Spleen (tissue), 11 donors: ENCODE results near the gene CPA4. TPM values are rescaled to one million over a fixed set of nuclear protein-coding genes. Genes with fewer than 3 reads are reported as not detected.

Experiments
- DNase-seq: peaks from one replicate; pipeline ENCODE4 v3.0.0-alpha.2; 2020
- H3K27ac ChIP-seq, 8 donors: fragments of 200-600 bp; sonication (generic) in 7 of 8; 1 replicate in 4 of 8; 2 replicates in 4 of 8; pipeline versions ENCODE4 v1.5.0 to v1.8.0; 2016 to 2021; ENCODE audit warnings: inconsistent platforms in 4 of 8, mild to moderate bottlenecking in 4 of 8, moderate library complexity in 1 of 8
- H3K27me3 ChIP-seq, 7 donors: fragments of 200-600 bp; sonication (generic) in 6 of 7; replicated peaks in 1 of 7; 1 replicate in 4 of 7; 2 replicates in 3 of 7; pipeline versions ENCODE4 v1.5.0 to v1.8.0; 2016 to 2021; ENCODE audit warnings: inconsistent platforms in 3 of 7, mild to moderate bottlenecking in 1 of 7
- H3K36me3 ChIP-seq, 6 donors: fragments of 200-600 bp; sonication (generic) in 5 of 6; 1 replicate in 4 of 6; 2 replicates in 2 of 6; pipeline versions ENCODE4 v1.5.0 to v1.8.0; 2016 to 2021; ENCODE audit warnings: inconsistent platforms in 2 of 6
- H3K4me1 ChIP-seq, 6 donors: fragments of 200-600 bp; sonication (generic) in 5 of 6; 1 replicate in 3 of 6; 2 replicates in 3 of 6; pipeline versions ENCODE4 v1.5.0 to v1.8.0; 2016 to 2021; ENCODE audit warnings: inconsistent platforms in 3 of 6
- H3K4me3 ChIP-seq, 8 donors: fragments of 200-600 bp; sonication (generic) in 7 of 8; 1 replicate in 4 of 8; 2 replicates in 4 of 8; pipeline versions ENCODE4 v1.5.0 to v1.8.0; 2016 to 2021; ENCODE audit warnings: inconsistent platforms in 4 of 8, mild to moderate bottlenecking in 4 of 8, moderate library complexity in 2 of 8
- H3K9me3 ChIP-seq, 8 donors: fragments of 200-600 bp; sonication (generic) in 7 of 8; 1 replicate in 4 of 8; 2 replicates in 4 of 8; pipeline versions ENCODE4 v1.5.0 to v1.8.0; 2016 to 2021; ENCODE audit warnings: inconsistent platforms in 4 of 8
- POLR2A ChIP-seq, 3 donors: fragments of 450-650 bp; IDR thresholded peaks; one replicate each; pipeline ENCODE4 v1.5.1; 2017; ENCODE audit warnings: antibody characterized with exemption in 3 of 3, mild to moderate bottlenecking in 1 of 3
- POLR2AphosphoS5 ChIP-seq, 3 donors: sonication (generic); formaldehyde crosslinking; IDR thresholded peaks; one replicate each; pipeline ENCODE4 v1.5.1; 2017; ENCODE audit warnings: antibody characterized with exemption in 3 of 3
- WGBS, 5 donors: extraction: QIAGEN DNeasy Blood & Tissue Kit in 3 of 5; methylation state at CpG; one replicate each; pipeline versions ENCODE4 v1.1.5 to v1.1.7; 2013 to 2018; 5-methylcytosine and 5-hydroxymethylcytosine counted together
- intact Hi-C: fragments of 100-400 bp; cut with DNase I; formaldehyde crosslinking; loops from one replicate; pipeline ENCODE4 v1.15.0; 2023; ENCODE audit warnings: low total_unique reads
- polyA plus RNA-seq, 3 donors: library from polyadenylated mRNA; stranded (reverse); fragments of 200-250 nt; gene quantifications; one replicate each; pipeline ENCODE4 v1.2.1, GENCODE V29; 2013
- total RNA-seq, 7 donors: library from RNA; depleted of rRNA in 3 of 7; stranded (reverse); fragments of >200 nt in 3 of 7; fragmentation: NEBNext Ultra II Directional in 4 of 7; extraction: Animal tissue kit (Norgen Biotek cat#: 25700) in 4 of 7; gene quantifications; one replicate each; pipeline versions ENCODE4 v1.1.0 to v1.2.1, GENCODE V29; 2016 to 2021
- TF ChIP-seq, protein P1 (sequence below), 11 experiments: fragments of 200-600 bp in 7 of 11; fragments of 450-650 bp in 4 of 11; sonication (generic) in 4 of 11; IDR thresholded peaks in 8 of 11; conservative IDR thresholded peaks in 3 of 11; 1 replicate in 7 of 11; 2 replicates in 4 of 11; pipeline versions ENCODE4 v1.4.0 to v1.8.0; 2016 to 2021; ENCODE audit warnings: antibody characterized with exemption in 11 of 11, inconsistent platforms in 4 of 11, mild to moderate bottlenecking in 1 of 11
- donor health status: healthy with polysubstance abuse.
- donor health status: DM: no; HTN: no; CAD: no; lungs with moderate emphysema.
- donor health status: DM: no; HTN: no; CAD: no.
- donor health status: Bipolar disorder and iron deficiency.
- donor health status: healthy.
- donor health status: DM: no; HTN: no; CAD: no.
- donor health status: DM: yes; HTN: yes; CAD: no.

The CPA4 gene
- total and polyA plus RNA-seq, 10 donors, result 0.15 to 3.3 (median 0.78) TPM

DNA sequence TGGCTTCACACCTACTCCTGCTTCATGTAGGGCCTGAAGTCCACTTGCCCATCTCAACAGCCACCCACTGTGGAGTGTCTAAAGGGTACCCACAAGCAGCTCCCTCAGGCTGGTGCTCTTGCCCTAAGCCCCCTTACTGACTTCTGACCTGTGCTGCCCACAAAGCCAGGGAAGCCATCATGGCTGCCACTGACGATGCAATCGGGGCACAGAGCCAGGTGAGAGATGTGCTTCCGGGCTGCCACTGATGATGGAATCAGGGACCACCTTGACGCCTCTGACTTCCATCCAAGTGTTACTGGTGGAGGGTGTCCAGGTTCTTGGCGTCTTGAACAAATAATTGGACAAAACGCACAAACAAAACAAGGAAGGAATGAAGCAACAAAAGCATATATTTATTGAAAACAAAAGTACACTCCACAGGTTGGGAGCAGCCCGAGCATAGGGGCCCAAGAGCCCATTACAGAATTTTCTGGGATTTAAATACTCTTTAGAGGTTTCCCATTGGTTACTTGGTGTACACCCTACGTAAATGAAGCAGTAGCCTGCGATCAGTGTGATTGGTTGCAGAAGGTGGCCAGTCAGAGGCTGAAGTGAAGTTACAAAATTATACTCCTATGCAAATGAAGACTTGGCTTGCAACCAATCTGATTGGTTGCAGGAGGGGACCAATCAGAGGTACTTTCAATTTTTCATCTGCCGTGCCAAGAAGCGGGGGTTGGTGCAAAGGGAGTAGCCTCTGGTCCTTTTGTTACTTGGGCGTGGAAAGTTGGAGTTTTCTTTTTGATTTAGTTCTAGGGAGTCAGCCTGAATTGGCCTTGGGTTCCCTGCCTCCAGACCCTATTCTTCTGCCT is 21.8 kb upstream of the CPA4 start:
- H3K4me3 ChIP-seq, result no peak overlapping the region
- WGBS, 5 donors, result 87 to 92% (median 92%) methylated on average over 12 of the region's 12 CpGs
- H3K9me3 ChIP-seq, result no peaks in the 10 kb centered on the region
- DNase-seq, result no peak
- no peaks in the 10 kb centered on the region for H3K36me3 ChIP-seq
- TF ChIP-seq POLR2A (IDR thresholded peaks at IDR 0.05) (no peak), POLR2AphosphoS5 (IDR thresholded peaks at IDR 0.05) (no peak)
- TF ChIP-seq, protein P1, sequence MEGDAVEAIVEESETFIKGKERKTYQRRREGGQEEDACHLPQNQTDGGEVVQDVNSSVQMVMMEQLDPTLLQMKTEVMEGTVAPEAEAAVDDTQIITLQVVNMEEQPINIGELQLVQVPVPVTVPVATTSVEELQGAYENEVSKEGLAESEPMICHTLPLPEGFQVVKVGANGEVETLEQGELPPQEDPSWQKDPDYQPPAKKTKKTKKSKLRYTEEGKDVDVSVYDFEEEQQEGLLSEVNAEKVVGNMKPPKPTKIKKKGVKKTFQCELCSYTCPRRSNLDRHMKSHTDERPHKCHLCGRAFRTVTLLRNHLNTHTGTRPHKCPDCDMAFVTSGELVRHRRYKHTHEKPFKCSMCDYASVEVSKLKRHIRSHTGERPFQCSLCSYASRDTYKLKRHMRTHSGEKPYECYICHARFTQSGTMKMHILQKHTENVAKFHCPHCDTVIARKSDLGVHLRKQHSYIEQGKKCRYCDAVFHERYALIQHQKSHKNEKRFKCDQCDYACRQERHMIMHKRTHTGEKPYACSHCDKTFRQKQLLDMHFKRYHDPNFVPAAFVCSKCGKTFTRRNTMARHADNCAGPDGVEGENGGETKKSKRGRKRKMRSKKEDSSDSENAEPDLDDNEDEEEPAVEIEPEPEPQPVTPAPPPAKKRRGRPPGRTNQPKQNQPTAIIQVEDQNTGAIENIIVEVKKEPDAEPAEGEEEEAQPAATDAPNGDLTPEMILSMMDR (IDR thresholded peaks at IDR 0.05 in 8 of 11, conservative IDR thresholded peaks at IDR 0.05 in 3 of 11), result no peak
- H3K27me3 ChIP-seq, result peaks cover 0 to 29% (median 0%) of the 10 kb centered on the region in 7 donors
- no peak overlapping the region for H3K27ac ChIP-seq
- H3K4me1 ChIP-seq, result peaks cover 0 to 34% (median 11%) of the 10 kb centered on the region in 6 donors
- intact Hi-C loops, result no loop called here

DNA sequence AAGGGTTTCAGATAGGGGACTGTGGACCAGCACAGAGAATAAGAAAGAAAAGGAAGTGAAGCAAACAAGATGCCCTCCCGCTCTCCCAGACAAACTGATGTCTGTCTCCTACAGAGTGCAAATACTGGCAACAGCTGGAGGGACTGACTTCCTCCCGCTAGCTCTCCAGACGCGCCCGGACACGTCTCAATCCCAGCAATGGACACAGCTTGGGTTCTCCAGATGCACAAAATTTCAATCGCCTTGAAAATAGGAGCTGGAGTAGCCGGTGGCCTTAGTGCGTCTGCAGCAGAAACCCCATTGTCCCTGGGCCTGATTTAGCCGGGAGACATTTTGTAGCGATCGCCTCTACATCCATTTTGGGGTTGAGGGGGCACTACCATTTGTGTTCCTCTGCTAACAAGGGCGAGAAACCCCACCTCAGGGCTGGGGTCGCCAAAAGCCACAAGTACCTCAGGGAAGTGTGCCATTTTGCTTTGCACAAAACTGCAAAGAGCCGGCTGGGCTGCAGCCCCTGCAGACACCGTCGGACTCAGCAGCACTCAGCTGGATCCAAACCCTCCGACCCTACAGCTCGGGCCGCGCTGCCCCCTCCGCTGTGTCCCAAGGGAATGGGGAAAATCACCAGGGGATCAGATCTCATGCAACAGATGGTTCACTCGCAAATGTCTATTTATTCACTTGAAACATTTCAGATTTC is 20.4 kb upstream of the CPA4 start:
- Histone ChIP-seq H3K27ac (no peak overlapping the region), H3K4me1 (peaks cover 0 to 34% (median 11%) of the 10 kb centered on the region in 6 donors), H3K4me3 (peak overlapping the region in 2 of 8 donors; percentile 24 to 33), H3K36me3 (no peaks in the 10 kb centered on the region), H3K27me3 (peaks cover 0 to 29% (median 0%) of the 10 kb centered on the region in 7 donors), H3K9me3 (no peaks in the 10 kb centered on the region)
- 78 to 82% (median 79%) methylated on average over 17 to 23 of the region's 23 CpGs for WGBS, 5 donors
- intact Hi-C loops, result no loop called here
- no peak for DNase-seq
- TF ChIP-seq POLR2A (IDR thresholded peaks at IDR 0.05) (no peak), POLR2AphosphoS5 (IDR thresholded peaks at IDR 0.05) (no peak)
- TF ChIP-seq, protein P1 (IDR thresholded peaks at IDR 0.05 in 8 of 11, conservative IDR thresholded peaks at IDR 0.05 in 3 of 11), result no peak

DNA sequence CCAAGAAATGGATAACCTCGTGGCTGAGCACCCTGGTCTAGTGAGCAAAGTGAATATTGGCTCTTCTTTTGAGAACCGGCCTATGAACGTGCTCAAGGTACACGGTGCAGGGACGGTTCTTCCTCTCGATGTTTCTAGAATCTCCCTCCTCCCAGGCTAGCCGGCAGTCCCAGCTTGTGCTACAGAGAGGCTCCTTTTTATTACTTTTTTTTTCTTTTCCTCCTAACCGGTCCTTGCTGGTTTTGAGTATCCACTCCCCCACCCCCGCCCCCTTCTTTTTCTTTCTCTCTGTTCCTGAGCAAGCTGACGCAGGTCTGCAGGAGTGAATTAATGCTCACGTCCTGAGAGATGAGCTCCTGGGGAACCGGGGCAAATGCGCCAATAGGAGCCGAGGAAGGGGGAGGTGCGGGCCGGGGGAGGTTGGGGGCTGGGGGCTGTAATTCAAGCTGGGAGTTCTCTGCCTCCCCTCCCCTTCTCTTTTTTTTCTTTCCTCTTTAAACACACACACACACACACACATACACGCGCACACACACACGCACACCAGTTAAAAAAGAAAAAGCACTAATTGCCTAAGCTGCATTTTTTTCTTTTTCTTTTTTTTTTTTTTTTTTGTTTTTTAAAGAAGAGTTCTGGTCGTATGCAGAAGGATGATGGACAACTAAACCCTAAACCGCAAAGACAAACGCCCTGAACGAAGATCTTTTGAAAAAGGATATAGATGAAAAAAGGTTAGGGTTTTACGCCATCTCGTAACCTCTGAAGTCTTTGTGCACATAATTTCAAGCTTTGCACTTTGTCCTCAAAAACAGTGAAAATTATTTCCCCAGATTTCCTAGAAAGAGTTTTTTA is 19.7 kb upstream of the CPA4 start:
- intact Hi-C loops, result no loop called here
- H3K27ac ChIP-seq, result peak overlapping the region in 6 of 8 donors; percentile 7 to 61 (median 38)
- peak overlapping the region in 2 of 8 donors; percentile 24 to 33 for H3K4me3 ChIP-seq

More for the DNA sequence above, 19.7 kb upstream of the CPA4 start:
- TF ChIP-seq, protein P1 (IDR thresholded peaks at IDR 0.05 in 8 of 11, conservative IDR thresholded peaks at IDR 0.05 in 3 of 11), result no peak
- TF ChIP-seq POLR2AphosphoS5 (IDR thresholded peaks at IDR 0.05), result no peak
- no peak for TF ChIP-seq POLR2A (IDR thresholded peaks at IDR 0.05)
- DNase-seq, result no peak
- Histone ChIP-seq H3K36me3 (no peaks in the 10 kb centered on the region), H3K4me1 (peaks cover 0 to 34% (median 11%) of the 10 kb centered on the region in 6 donors), H3K27me3 (peaks cover 0 to 29% (median 0%) of the 10 kb centered on the region in 7 donors), H3K9me3 (no peaks in the 10 kb centered on the region)
- 9 to 11% (median 10%) methylated on average over 25 of the region's 25 CpGs for WGBS, 5 donors
